ENCODE measurements around the gene CYP27C1. TPM values are rescaled to one million over a fixed set of nuclear protein-coding genes. Genes with fewer than 3 reads are reported as not detected.
"Not testable (repeated sequence)": the region's sequence is repeated elsewhere in the genome, so short reads cannot be mapped to it uniquely, and the experiment has no call there.

CYP27C1 gene
- total RNA-seq, 4 donors from 2014 or later: 2.4 to 3.5 (median 2.7) TPM

DNA sequence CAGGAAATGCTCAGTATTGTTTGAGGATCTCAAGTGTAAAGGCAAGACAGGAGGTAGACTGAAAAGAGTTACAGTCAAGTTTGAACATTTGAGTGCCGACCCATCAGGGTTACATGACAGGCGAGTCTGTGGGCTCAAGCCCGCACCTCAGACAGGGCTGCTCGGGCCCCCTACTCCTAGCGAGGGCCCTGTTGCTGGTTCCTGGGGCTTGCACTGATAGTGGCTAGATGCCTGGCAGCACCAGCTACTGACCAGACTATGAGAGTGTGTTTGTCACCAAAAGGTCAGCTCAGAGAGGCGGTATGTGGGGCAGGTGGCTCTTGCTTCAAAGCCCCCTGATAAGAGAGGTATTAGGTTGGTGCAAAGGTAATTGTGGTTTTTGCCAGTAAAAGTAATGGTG is 35.6 kb upstream of the CYP27C1 start:
- no peak overlapping the region for H3K4me3 ChIP-seq (ENCODE audit: low read depth, poor library complexity, severe bottlenecking)
- intact Hi-C loops (cut with DNase I; ENCODE audit: low total_unique reads): no loop called here
- TF ChIP-seq POLR2A (IDR thresholded peaks at IDR 0.05) (no peak), CTCF (IDR thresholded peaks at IDR 0.05) (no peak)
- DNase-seq (ENCODE audit: low spot score in 2 of 2): peak in 1 of 2 donors; percentile 62
- 96% methylated on average over 6 of the region's 6 CpGs for WGBS, 2 donors

DNA sequence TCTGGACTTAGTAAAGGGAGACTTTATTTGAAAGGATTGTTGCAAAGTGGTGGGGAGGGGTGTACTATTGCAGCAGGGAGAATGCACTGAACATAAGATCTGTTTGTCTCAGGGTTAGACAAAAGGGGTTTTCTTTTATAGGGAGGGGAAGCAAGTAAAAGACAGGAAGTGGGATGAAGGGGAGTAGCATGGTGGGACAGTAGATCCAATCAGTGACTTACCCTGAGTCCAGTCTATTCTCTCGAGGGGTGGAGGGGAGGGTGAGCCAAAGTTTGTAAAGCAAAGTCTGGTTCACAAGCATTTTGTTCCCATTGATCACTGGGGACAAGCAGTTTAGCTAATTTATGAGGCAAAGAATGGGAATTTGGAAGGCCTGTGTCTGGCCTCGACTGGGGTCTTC is 35.0 kb upstream of the CYP27C1 start:
- no peak for TF ChIP-seq CTCF (IDR thresholded peaks at IDR 0.05)
- TF ChIP-seq POLR2A (IDR thresholded peaks at IDR 0.05): no peak
- intact Hi-C loops (cut with DNase I; ENCODE audit: low total_unique reads): no loop called here
- H3K4me3 ChIP-seq (ENCODE audit: low read depth, poor library complexity, severe bottlenecking): no peak overlapping the region
- 60 to 72% methylated on average over 2 of the region's 2 CpGs for WGBS, 2 donors
- DNase-seq (ENCODE audit: low spot score in 2 of 2): no peak

GRCh38 chr2:127254386-127254981 is 34.4 kb upstream of the CYP27C1 start:
- H3K4me3 ChIP-seq (ENCODE audit: low read depth, poor library complexity, severe bottlenecking): no peak overlapping the region
- DNase-seq (ENCODE audit: low spot score in 2 of 2): peak in 1 of 2 donors; percentile 20
- TF ChIP-seq CTCF (IDR thresholded peaks at IDR 0.05) (no peak), POLR2A (IDR thresholded peaks at IDR 0.05) (no peak)
- 58 to 66% methylated on average over 7 of the region's 7 CpGs for WGBS, 2 donors
- intact Hi-C loops (cut with DNase I; ENCODE audit: low total_unique reads): no loop called here

DNA sequence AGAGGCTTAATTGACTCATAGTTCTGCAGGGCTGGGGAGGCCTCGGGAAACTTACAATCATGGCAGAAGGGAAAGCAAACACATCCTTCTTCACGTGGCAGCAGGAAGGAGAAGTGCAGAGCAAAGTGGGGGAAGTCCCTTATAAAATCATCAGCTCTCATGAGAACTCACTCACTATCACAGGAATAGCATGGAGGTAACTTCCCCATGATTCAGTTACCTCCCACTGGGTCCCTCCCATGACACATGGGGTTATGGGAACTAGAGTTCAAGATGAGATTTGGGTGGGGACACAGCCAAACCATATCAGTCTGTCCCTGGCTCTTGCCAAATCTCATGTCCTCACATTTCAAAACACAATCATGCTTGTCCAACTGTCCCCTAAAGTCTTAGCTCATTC is 21.1 kb upstream of the CYP27C1 start:
- H3K4me3 ChIP-seq (ENCODE audit: low read depth, poor library complexity, severe bottlenecking); intact Hi-C loops (cut with DNase I; ENCODE audit: low total_unique reads); DNase-seq (ENCODE audit: low spot score in 2 of 2): not testable (repeated sequence)
- WGBS, 2 donors: 70 to 80% methylated on average over 2 of the region's 2 CpGs

DNA sequence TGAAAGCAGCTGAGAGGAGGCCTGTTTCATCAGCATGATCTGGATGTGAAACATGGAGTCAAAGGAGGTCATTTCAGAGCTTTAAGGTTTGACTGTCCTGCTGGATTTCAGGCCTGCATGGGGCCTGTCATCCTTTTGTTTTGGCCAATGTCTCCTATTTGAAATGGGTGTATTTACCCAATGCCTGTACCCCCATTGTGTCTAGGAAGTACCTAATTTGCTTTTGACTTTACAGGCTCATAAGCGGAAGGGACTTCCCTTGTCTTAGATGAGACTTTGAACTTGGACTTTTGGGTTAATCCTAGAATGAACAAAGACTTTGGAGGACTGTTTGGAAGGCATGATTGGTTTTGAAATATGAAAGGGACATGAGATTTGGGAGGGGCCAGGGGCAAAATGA is 19.3 kb upstream of the CYP27C1 start:
- WGBS, 2 donors: 100% methylated on average over 1 of the region's 1 CpG
- intact Hi-C loops (cut with DNase I; ENCODE audit: low total_unique reads): no loop called here
- TF ChIP-seq POLR2A (IDR thresholded peaks at IDR 0.05) (no peak), CTCF (IDR thresholded peaks at IDR 0.05) (no peak)
- no peak for DNase-seq (ENCODE audit: low spot score in 2 of 2)
- H3K4me3 ChIP-seq (ENCODE audit: low read depth, poor library complexity, severe bottlenecking): no peak overlapping the region

GRCh38 chr2:127237768-127238167 is 17.7 kb upstream of the CYP27C1 start:
- intact Hi-C loops (cut with DNase I; ENCODE audit: low total_unique reads); DNase-seq (ENCODE audit: low spot score in 2 of 2): not testable (repeated sequence)
- WGBS, 2 donors: 73 to 81% methylated on average over 2 of the region's 2 CpGs

DNA sequence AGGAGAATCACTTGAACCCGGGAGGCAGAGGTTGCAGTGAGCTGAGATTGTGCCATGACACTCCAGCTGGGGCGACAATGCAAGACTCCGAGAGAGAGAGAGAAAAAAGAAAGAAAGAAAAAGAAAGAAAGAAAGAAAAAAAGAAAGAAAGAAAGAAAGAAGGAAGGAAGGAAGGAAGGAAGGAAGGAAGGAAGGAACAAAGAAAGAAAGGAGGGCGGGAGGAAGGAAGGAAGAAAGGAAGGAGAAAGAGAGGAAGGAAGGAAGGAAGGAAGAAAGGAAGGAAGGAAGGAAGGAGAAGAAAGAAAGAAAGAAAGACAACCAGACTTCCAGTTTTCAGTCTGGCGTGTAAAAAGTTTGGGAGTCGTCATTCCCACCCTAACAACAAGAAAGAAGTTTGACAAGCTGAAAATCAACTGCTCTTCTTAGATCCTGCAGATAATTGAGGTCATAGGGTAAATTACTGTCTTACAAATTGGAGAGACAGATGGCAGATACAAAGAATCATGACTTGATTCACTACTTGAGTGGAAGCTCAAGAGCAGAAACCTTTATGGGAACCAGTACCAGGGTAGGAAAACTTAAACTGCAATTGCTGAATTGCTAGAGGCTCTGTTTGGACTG is 15.1 kb upstream of the CYP27C1 start:
- 91 to 96% methylated on average over 6 of the region's 6 CpGs for WGBS, 2 donors
- TF ChIP-seq POLR2A (IDR thresholded peaks at IDR 0.05) (no peak), CTCF (IDR thresholded peaks at IDR 0.05) (no peak)
- H3K4me3 ChIP-seq (ENCODE audit: low read depth, poor library complexity, severe bottlenecking): no peak overlapping the region
- intact Hi-C loops (cut with DNase I; ENCODE audit: low total_unique reads): no loop called here
- DNase-seq (ENCODE audit: low spot score in 2 of 2): no peak

More at GRCh38 chr2:127237768-127238167, 17.7 kb upstream of the CYP27C1 start:
- H3K4me3 ChIP-seq (ENCODE audit: low read depth, poor library complexity, severe bottlenecking): not testable (repeated sequence)

Data from lower leg skin (tissue), 4 donors.